Ectodermal cell (in vitro differentiated cells): Measurements from ENCODE around the gene STX8.

Experiments used
- H3K27ac ChIP-seq: 2 replicates; pipeline ENCODE4 v1.7.0; 2013; ENCODE audit warnings: mild to moderate bottlenecking, low read depth, low read length; ENCODE audit not compliant: insufficient read depth, poor library complexity, severe bottlenecking
- H3K27me3 ChIP-seq: 2 replicates; pipeline ENCODE4 v1.7.0; 2013; ENCODE audit warnings: mild to moderate bottlenecking, low read length; ENCODE audit not compliant: insufficient read depth, control insufficient read depth, poor library complexity, severe bottlenecking
- H3K36me3 ChIP-seq: one replicate; pipeline ENCODE4 v1.7.0; 2013; ENCODE audit warnings: low read length; ENCODE audit not compliant: control insufficient read depth, insufficient read depth
- H3K4me1 ChIP-seq: one replicate; pipeline ENCODE4 v1.7.0; 2013; ENCODE audit warnings: low read length; ENCODE audit not compliant: control insufficient read depth, insufficient read depth
- H3K4me3 ChIP-seq: 2 replicates; pipeline ENCODE4 v1.7.0; 2013; ENCODE audit warnings: low read depth, low read length, control low read depth; ENCODE audit not compliant: insufficient read depth
- H3K9me3 ChIP-seq: 2 replicates; pipeline ENCODE4 v1.7.0; 2013; ENCODE audit warnings: mild to moderate bottlenecking, low read length, moderate library complexity; ENCODE audit not compliant: control insufficient read depth
- WGBS, 2 experiments: methylation state at CpG; one replicate each; pipeline ENCODE4 v1.1.7; 2013; ENCODE audit warnings: missing lambda C conversion rate in 2 of 2; 5-methylcytosine and 5-hydroxymethylcytosine counted together

The STX8 gene

GRCh38 chr17:9253308-9253707 is 322.3 kb downstream of the STX8 start:
- 93 to 98% methylated on average over 3 of the region's 3 CpGs for WGBS, 2 experiments
- peaks cover 3% of the 10 kb centered on the region for H3K4me1 ChIP-seq

DNA sequence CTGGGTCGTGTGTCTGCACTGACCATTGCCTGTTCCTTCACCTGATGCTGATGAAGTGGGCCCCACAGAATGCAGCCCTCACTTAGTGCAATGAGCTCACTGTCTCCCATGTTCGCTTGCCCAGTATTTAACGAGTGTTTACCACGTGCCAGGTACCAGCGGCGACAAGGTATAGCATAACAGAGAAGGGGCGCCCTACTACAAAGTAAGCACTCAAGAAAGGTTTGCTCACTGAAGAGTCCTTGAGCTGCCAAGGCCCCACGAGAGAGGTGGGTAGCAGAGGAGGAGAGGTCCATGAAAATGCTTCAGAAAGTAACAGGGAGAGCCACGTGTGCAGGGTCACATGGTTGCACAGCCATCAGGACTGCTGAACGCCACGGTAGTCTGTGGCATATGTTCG is 324.3 kb downstream of the STX8 start:
- Histone ChIP-seq H3K4me3 (no peak overlapping the region), H3K9me3 (no peaks in the 10 kb centered on the region), H3K27ac (no peak overlapping the region), H3K27me3 (no peaks in the 10 kb centered on the region), H3K4me1 (no peaks in the 10 kb centered on the region), H3K36me3 (no peaks in the 10 kb centered on the region)
- WGBS, 2 experiments = 84 to 85% methylated on average over 12 of the region's 12 CpGs

More at GRCh38 chr17:9253308-9253707, 322.3 kb downstream of the STX8 start:
- H3K27me3 ChIP-seq = no peaks in the 10 kb centered on the region
- H3K36me3 ChIP-seq = no peaks in the 10 kb centered on the region
- H3K4me3 ChIP-seq = no peak overlapping the region
- no peaks in the 10 kb centered on the region for H3K9me3 ChIP-seq
- H3K27ac ChIP-seq = no peak overlapping the region

DNA sequence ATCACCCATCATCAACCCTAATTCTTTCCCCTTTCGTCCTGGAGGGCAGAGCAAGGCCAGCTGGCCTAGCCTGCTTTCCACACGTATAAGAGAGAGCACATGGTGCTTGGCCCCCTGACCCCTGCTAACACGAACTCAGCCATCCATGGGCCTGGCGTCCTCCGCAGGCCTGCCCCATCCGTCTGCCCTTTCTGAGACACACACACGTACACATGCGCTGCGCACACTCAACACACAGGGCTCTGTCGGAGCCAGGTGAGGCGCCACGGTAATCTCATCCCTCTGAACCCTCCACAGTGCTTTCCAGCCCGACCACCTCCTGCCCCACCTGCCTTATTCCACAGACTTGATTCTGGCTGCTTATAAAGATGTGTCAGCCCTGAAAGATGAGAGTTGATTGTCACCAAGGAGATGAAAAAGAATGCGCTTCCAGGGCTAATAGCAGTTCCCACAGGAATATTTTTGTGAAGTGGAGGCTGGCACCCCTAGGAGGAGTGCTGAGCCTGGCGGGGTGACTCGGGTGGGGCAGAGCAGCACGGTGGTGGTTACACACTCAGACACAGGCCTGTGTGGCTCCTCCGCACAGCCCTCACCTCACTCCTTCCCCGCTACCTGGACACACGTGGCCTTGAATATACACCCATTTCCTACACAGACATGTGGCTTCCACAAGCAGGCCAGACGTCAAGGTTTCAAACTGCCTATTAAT is 326.2 kb downstream of the STX8 start:
- Histone ChIP-seq H3K9me3 (no peaks in the 10 kb centered on the region), H3K36me3 (no peaks in the 10 kb centered on the region), H3K27me3 (no peaks in the 10 kb centered on the region), H3K4me1 (peaks cover 4% of the 10 kb centered on the region), H3K27ac (no peak overlapping the region), H3K4me3 (no peak overlapping the region)
- WGBS, 2 experiments = 89 to 90% methylated on average over 21 of the region's 21 CpGs

DNA sequence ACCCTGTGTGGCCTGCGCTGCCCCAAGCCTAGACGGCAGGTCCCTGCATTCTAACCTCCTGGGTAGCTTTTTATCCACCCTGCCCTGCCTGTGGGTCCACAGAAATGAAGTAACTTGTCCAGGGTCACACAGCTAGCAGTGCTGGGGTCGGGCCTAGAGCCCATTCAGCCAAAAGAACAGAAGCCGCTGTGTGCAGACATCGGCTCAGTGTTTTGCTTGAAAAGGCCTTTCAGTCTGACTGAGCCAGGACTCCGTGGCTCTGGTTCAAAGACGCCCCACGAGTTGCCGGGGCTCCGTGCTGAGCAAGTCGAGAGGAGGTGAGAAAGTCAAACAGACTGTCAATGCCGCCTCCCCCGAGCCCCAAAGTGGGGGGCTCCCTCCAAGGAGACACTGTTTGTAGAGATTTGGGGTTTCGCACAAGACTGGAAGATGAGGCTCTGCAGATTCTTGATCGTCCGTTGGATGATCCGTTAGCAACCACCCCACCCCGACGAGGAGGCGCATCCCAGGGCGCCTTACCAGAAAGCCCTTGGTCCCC is 328.1 kb downstream of the STX8 start:
- 92 to 93% methylated on average over 21 of the region's 21 CpGs for WGBS, 2 experiments
- H3K4me3 ChIP-seq = no peak overlapping the region
- peaks cover 15% of the 10 kb centered on the region for H3K4me1 ChIP-seq
- no peaks in the 10 kb centered on the region for H3K36me3 ChIP-seq
- no peaks in the 10 kb centered on the region for H3K9me3 ChIP-seq
- H3K27ac ChIP-seq = no peak overlapping the region
- no peaks in the 10 kb centered on the region for H3K27me3 ChIP-seq

GRCh38 chr17:9244066-9245052 is 331.3 kb downstream of the STX8 start:
- H3K4me1 ChIP-seq = peaks cover 34% of the 10 kb centered on the region
- H3K27me3 ChIP-seq = peaks cover 23% of the 10 kb centered on the region
- no peak overlapping the region for H3K27ac ChIP-seq
- no peak overlapping the region for H3K4me3 ChIP-seq
- no peaks in the 10 kb centered on the region for H3K9me3 ChIP-seq
- 88 to 91% methylated on average over 21 of the region's 21 CpGs for WGBS, 2 experiments
- no peaks in the 10 kb centered on the region for H3K36me3 ChIP-seq

- Histone ChIP-seq H3K4me1 (peaks cover 37% of the 10 kb centered on the region), H3K9me3 (no peaks in the 10 kb centered on the region), H3K4me3 (no peak overlapping the region), H3K27ac (no peak overlapping the region), H3K36me3 (no peaks in the 10 kb centered on the region), H3K27me3 (peaks cover 37% of the 10 kb centered on the region)
- 84 to 88% methylated on average over 8 of the region's 8 CpGs for WGBS, 2 experiments
Observed at GRCh38 chr17:9242983-9243382, 332.6 kb downstream of the STX8 start.

DNA sequence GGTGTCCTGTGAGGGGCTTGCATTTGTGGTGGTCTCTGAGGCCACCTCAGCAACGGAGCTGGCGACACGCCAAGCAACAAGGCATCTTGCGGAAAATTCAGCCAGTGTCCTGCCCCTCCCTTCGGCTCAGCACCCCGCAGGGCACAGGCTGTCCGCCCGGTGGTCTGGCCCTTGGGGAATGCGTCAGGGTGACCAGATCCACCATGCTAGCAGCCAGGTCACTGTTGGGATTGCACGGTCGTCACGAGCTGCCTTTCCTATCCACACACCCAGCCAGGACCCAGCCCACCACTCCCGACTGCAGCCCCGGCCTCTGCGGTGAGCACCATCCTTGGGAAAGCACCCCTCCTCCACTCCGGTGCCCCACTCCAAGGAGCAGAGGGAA is 333.1 kb downstream of the STX8 start:
- WGBS, 2 experiments = 78 to 85% methylated on average over 16 of the region's 16 CpGs
- Histone ChIP-seq H3K9me3 (no peaks in the 10 kb centered on the region), H3K27ac (no peak overlapping the region), H3K27me3 (peaks cover 39% of the 10 kb centered on the region), H3K4me3 (no peak overlapping the region), H3K4me1 (peaks cover 37% of the 10 kb centered on the region), H3K36me3 (no peaks in the 10 kb centered on the region)

- no peaks in the 10 kb centered on the region for H3K36me3 ChIP-seq
- H3K4me3 ChIP-seq = no peak overlapping the region
- H3K27ac ChIP-seq = no peak overlapping the region
- no peaks in the 10 kb centered on the region for H3K9me3 ChIP-seq
- WGBS, 2 experiments = 93% methylated on average over 15 of the region's 16 CpGs
- H3K27me3 ChIP-seq = peaks cover 39% of the 10 kb centered on the region
- H3K4me1 ChIP-seq = peaks cover 37% of the 10 kb centered on the region
Observed at GRCh38 chr17:9241774-9242496, 333.7 kb downstream of the STX8 start.

- WGBS, 2 experiments = 82 to 83% methylated on average over 10 of the region's 10 CpGs
- Histone ChIP-seq H3K36me3 (no peaks in the 10 kb centered on the region), H3K27me3 (peaks cover 39% of the 10 kb centered on the region), H3K4me3 (no peak overlapping the region), H3K27ac (no peak overlapping the region), H3K4me1 (peaks cover 37% of the 10 kb centered on the region), H3K9me3 (no peaks in the 10 kb centered on the region)
Observed at GRCh38 chr17:9241371-9241712, 334.3 kb downstream of the STX8 start.
